Measurements from ENCODE around the gene NRF1. TPM values are rescaled to one million over a fixed set of nuclear protein-coding genes. Genes with fewer than 3 reads are reported as not detected.

Gene NRF1
- total and polyA plus RNA-seq, 2 of the 8 experiments (the other 6 are each of a cell fraction or from before 2014, with no cell fraction given), result 18.2 to 21.4 TPM

GRCh38 chr7:129803546-129804081 lies 192.1 kb downstream of the NRF1 start:
- Histone ChIP-seq H4K8ac (ENCODE audit: extremely low read depth, insufficient read depth, low read length) (no peak overlapping the region), H3K27me3 (replicated peaks in 1 of 4; ENCODE audit: control insufficient read depth in 3 of 4, extremely low read depth in 1 of 4, insufficient read depth in 3 of 4, low read length in 3 of 4) (no peaks in the 10 kb centered on the region), H3K56ac (replicated peaks; ENCODE audit: insufficient read length, low read depth, low read length) (no peak overlapping the region), H2AFZ (ENCODE audit: low read length) (no peak overlapping the region), H4K5ac (ENCODE audit: insufficient read length, low read depth, low read length) (no peak overlapping the region), H3K9ac (replicated peaks in 1 of 4; ENCODE audit: extremely low read depth in 1 of 4, low read depth in 3 of 4, low read length in 3 of 4) (no peak overlapping the region), H3K9me3 (ENCODE audit: insufficient read depth in 2 of 2, low read depth in 1 of 2, low read length in 1 of 2) (no peaks in the 10 kb centered on the region), H3K27ac (ENCODE audit: low read depth, low read length) (no peak overlapping the region), H2BK15ac (ENCODE audit: low read length) (no peak overlapping the region), H3K4me3 (ENCODE audit: extremely low read depth in 1 of 4, insufficient read depth in 2 of 4, low read depth in 3 of 4, low read length in 4 of 4) (no peak overlapping the region), H3K4ac (replicated peaks; ENCODE audit: insufficient read length, low read depth, low read length) (no peak overlapping the region), H2BK120ac (replicated peaks; ENCODE audit: low read depth, low read length) (no peak overlapping the region), H3K36me3 (ENCODE audit: control insufficient read depth in 2 of 4, insufficient read depth in 4 of 4, low read length in 3 of 4) (no peaks in the 10 kb centered on the region), H3K14ac (ENCODE audit: insufficient read length) (no peak overlapping the region), H3K4me2 (ENCODE audit: insufficient read depth in 1 of 2, low read depth in 2 of 2, low read length in 2 of 2) (no peak overlapping the region), H3K79me1 (ENCODE audit: low read depth, low read length) (no peaks in the 10 kb centered on the region), H4K20me1 (replicated peaks in 1 of 2; ENCODE audit: control insufficient read depth in 1 of 2, insufficient read depth in 2 of 2, low read length in 2 of 2) (no peaks in the 10 kb centered on the region), H3K4me1 (replicated peaks in 1 of 4; ENCODE audit: control insufficient read depth in 3 of 4, insufficient read depth in 4 of 4, low read length in 3 of 4) (peaks cover 0 to 9% (median 4%) of the 10 kb centered on the region in 4 experiments; a peak in 4 of 7 replicates), H2BK12ac (ENCODE audit: low read depth, low read length) (no peak overlapping the region), H4K91ac (replicated peaks; ENCODE audit: insufficient read length, low read length) (no peak overlapping the region), H3K23ac (ENCODE audit: insufficient read length) (no peak overlapping the region), H2BK5ac (ENCODE audit: low read depth, low read length) (no peak overlapping the region), H3K79me2 (ENCODE audit: control insufficient read depth in 1 of 2, insufficient read depth in 2 of 2, low read length in 2 of 2) (no peaks in the 10 kb centered on the region), H2AK5ac (ENCODE audit: low read depth, low read length) (no peak overlapping the region), H2BK20ac (ENCODE audit: low read length) (no peak overlapping the region), H3K23me2 (ENCODE audit: low read depth, low read length) (no peaks in the 10 kb centered on the region), H3K18ac (ENCODE audit: extremely low read depth, low read length) (no peak overlapping the region)
- 91% methylated on average over 17 of the region's 17 CpGs; no CpG with 5 or more reads in 1 of the 2 experiments for WGBS, 2 experiments (ENCODE audit: extremely low coverage in 1 of 2, insufficient coverage in 1 of 2, insufficient read length in 1 of 2, insufficient replicate concordance in 2 of 2, low coverage in 1 of 2, low lambda C conversion rate in 2 of 2, missing lambda C conversion rate in 1 of 2)
- no peak for DNase-seq (ENCODE audit: low read depth in 1 of 2, low spot score in 2 of 2)
- ChIA-PET POLR2A (ENCODE audit: partially characterized antibody) (no interaction called here), CTCF (ENCODE audit: partially characterized antibody) (interaction anchor here (0.9 to 3.3 kb wide), 4 partner anchors 15 to 162 kb away, joined by 3 to 10 read pairs (median 6); no protein-coding TSS in a partner anchor)
- TF ChIP-seq ATF3 (IDR thresholded peaks at IDR 0.05; ENCODE audit: insufficient read depth, low read depth, low read length) (no peak), BRCA1 (IDR thresholded peaks at IDR 0.05; ENCODE audit: low read depth, low read length) (no peak), POLR2A (IDR thresholded peaks at IDR 0.05; ENCODE audit: control extremely low read depth in 1 of 2, low read depth in 2 of 2, low read length in 2 of 2) (no peak), MAFK (IDR thresholded peaks at IDR 0.05; ENCODE audit: low read depth, low read length) (no peak)
- no peak for FAIRE-seq
